GM18870 (cell line): ENCODE measurements around the gene VSIG10.
A peak's percentile ranks its signal among the peaks of the same experiment; 100 is the strongest.
"Not testable (repeated sequence)": the region's sequence is repeated elsewhere in the genome, so short reads cannot be mapped to it uniquely, and the experiment has no call there.

ENCODE experiments used
- ATAC-seq: cut with Tn5 transposase; IDR thresholded peaks from one replicate; pipeline ENCODE4 v1.9.1; 2021; ENCODE audit warnings: moderate library complexity; ENCODE audit not compliant: unreplicated experiment

The VSIG10 gene

GRCh38 chr12:118103601-118104382 lies at the start of gene VSIG10:
VSIG10 (minus strand) TSS chr12:118104011; CDS start chr12:118103671, 340 bp downstream.
- ATAC-seq, result no peak

- no peak for ATAC-seq
Observed at GRCh38 chr12:118151755-118152154, 47.9 kb upstream of the VSIG10 start.

- no peak for ATAC-seq
Observed at GRCh38 chr12:118150625-118151024, 46.8 kb upstream of the VSIG10 start.

- ATAC-seq, result no peak
Observed at GRCh38 chr12:118148287-118148686, 44.5 kb upstream of the VSIG10 start.

GRCh38 chr12:118145798-118146156 lies 42.0 kb upstream of the VSIG10 start:
- ATAC-seq, result no peak

- no peak for ATAC-seq
Observed at GRCh38 chr12:118145113-118145797, 41.4 kb upstream of the VSIG10 start.

- no peak for ATAC-seq
Observed at GRCh38 chr12:118144499-118144898, 40.7 kb upstream of the VSIG10 start.

GRCh38 chr12:118140825-118141224 lies 37.0 kb upstream of the VSIG10 start:
- ATAC-seq, result no peak

- ATAC-seq, result no peak
Observed at GRCh38 chr12:118137148-118137678, 33.4 kb upstream of the VSIG10 start.

GRCh38 chr12:118136559-118137003 lies 32.8 kb upstream of the VSIG10 start:
- peak; percentile 27 for ATAC-seq

- ATAC-seq, result peak; percentile 77
Observed at GRCh38 chr12:118135788-118136558, 32.2 kb upstream of the VSIG10 start, which contains the start of gene PEBP1. PEBP1 (plus strand) TSS chr12:118136124; CDS start chr12:118136210, 86 bp downstream.

- not testable (repeated sequence) for ATAC-seq
Observed at GRCh38 chr12:118129436-118129835, 25.6 kb upstream of the VSIG10 start.

- ATAC-seq, result no peak
Observed at GRCh38 chr12:118127867-118128266, 24.1 kb upstream of the VSIG10 start.

GRCh38 chr12:118126119-118126757 lies 22.4 kb upstream of the VSIG10 start:
- no peak for ATAC-seq

GRCh38 chr12:118125743-118126118 lies 21.9 kb upstream of the VSIG10 start:
- no peak for ATAC-seq

- ATAC-seq, result no peak
Observed at GRCh38 chr12:118124333-118124874, 20.6 kb upstream of the VSIG10 start.

GRCh38 chr12:118122264-118122663 lies 18.5 kb upstream of the VSIG10 start:
- ATAC-seq, result no peak

- no peak for ATAC-seq
Observed at GRCh38 chr12:118120579-118121363, 17.0 kb upstream of the VSIG10 start.

- no peak for ATAC-seq
Observed at GRCh38 chr12:118119449-118119879, 15.7 kb upstream of the VSIG10 start.

GRCh38 chr12:118109088-118109487 lies 5.3 kb upstream of the VSIG10 start:
- ATAC-seq, result no peak
